ENCODE results near the gene KIAA0319L.

Gene KIAA0319L

DNA sequence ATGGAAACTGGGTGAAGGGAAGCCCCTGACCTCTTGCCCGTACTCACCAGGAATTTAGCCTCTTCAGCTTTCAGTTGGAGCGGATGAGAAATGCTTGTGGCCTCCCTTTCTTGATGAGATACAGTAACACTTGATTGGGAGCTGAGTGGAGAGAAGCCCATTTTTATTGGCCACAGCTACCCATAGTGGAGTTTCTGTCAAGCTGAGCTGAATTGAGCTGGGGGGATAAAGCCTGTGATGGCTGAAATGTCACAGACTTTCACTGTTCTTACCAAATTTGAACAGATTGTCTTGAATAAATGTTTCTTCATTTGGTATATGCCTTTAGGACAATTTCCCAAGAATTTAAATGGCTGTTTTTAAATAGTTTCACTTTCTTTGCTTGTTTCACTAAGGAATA is 162.8 kb downstream of the KIAA0319L start:
- DNase-seq (ENCODE audit: low read depth in 2 of 3, low spot score in 1 of 3): no peak

- no peak for DNase-seq (ENCODE audit: low read depth in 2 of 3, low spot score in 1 of 3)
These were observed 166.4 kb downstream of the KIAA0319L start for GRCh38 chr1:35390600-35391494.

GRCh38 chr1:35386959-35387358 is 170.2 kb downstream of the KIAA0319L start:
- no peak for DNase-seq (ENCODE audit: low read depth in 2 of 3, low spot score in 1 of 3)

- DNase-seq (ENCODE audit: low read depth in 2 of 3, low spot score in 1 of 3): no peak
These were observed 170.9 kb downstream of the KIAA0319L start for GRCh38 chr1:35386290-35386689.
